K562 (cell line): ENCODE measurements around the gene AMELX. TPM values are rescaled to one million over a fixed set of nuclear protein-coding genes. Genes with fewer than 3 reads are reported as not detected.

Experiments
- ATAC-seq: fragments of 200-7000 bp; cut with Tn5 transposase; 3 replicates; pipeline ENCODE4 v1.9.1; 2020; ENCODE audit warnings: moderate library complexity
- BruUV-seq: library from RNA; stranded (reverse); fragments of 400-500 nt; replicated peaks from 2 replicates; lab custom pipeline; 2021; lab: Mats Ljungman, UMichigan
- CTCF ChIA-PET: fragments of 300-600 bp; formaldehyde crosslinking; extraction: SDS; loops from one replicate; lab custom pipeline; 2021; ENCODE audit warnings: low intra/inter-chr PET ratio; lab: Yijun Ruan, JAX
- POLR2A ChIA-PET: fragments of 300-600, 350-650 bp; sonication (Branson Sonifier 250); formaldehyde crosslinking; extraction: SDS; loops from one replicate; lab custom pipeline; 2021; ENCODE audit warnings: antibody characterized with exemption, inconsistent platforms; lab: Yijun Ruan, JAX
- DNase-seq, 4 experiments: peaks; one replicate each; pipeline versions ENCODE4 v3.0.0 to v3.0.0-alpha.2; 2011 to 2018; ENCODE audit warnings: low spot score in 3 of 4, mixed read lengths in 3 of 4; ENCODE audit errors: extremely low read depth in 1 of 4
- FAIRE-seq: peaks from 2 replicates; lab custom pipeline; 2011; peaks lifted over from hg19 to GRCh38; lab: Jason Lieb, UNC
- H2AFZ ChIP-seq: 2 replicates; pipeline ENCODE4 v1.6.0; 2011; ENCODE audit warnings: low read depth, low read length, control low read depth, inconsistent platforms
- H3K27ac ChIP-seq: fragments of 200-600 bp; 3 replicates; pipeline ENCODE4 v1.8.0; 2011; ENCODE audit warnings: low read depth, mild to moderate bottlenecking, control low read depth, inconsistent platforms, low read length, moderate library complexity, mixed read lengths; ENCODE audit errors: extremely low read depth
- H3K27me3 ChIP-seq, 2 experiments: fragments of 300-600 bp in 1 of 2; 2 replicates in 1 of 2; 3 replicates in 1 of 2; pipeline versions ENCODE4 v1.6.0 to v1.8.0; 2011; ENCODE audit warnings: inconsistent platforms in 2 of 2, low read length in 2 of 2, mild to moderate bottlenecking in 1 of 2, mixed read lengths in 1 of 2, moderate library complexity in 1 of 2; ENCODE audit not compliant: control insufficient read depth in 2 of 2, insufficient read depth in 2 of 2
- H3K36me3 ChIP-seq: fragments of 300-600 bp; 3 replicates; pipeline ENCODE4 v1.8.0; 2011; ENCODE audit warnings: mild to moderate bottlenecking, low read length, inconsistent platforms; ENCODE audit not compliant: control insufficient read depth, insufficient read depth
- H3K4me1 ChIP-seq, 2 experiments: fragments of 200-600 bp in 1 of 2; replicated peaks in 1 of 2; 2 replicates in 1 of 2; 3 replicates in 1 of 2; pipeline versions ENCODE4 v1.5.1 to v1.8.0; 2011; ENCODE audit warnings: inconsistent platforms in 2 of 2, low read length in 2 of 2, mild to moderate bottlenecking in 1 of 2, mixed read lengths in 1 of 2, moderate library complexity in 1 of 2; ENCODE audit not compliant: control insufficient read depth in 2 of 2, insufficient read depth in 2 of 2
- H3K4me2 ChIP-seq: 2 replicates; pipeline ENCODE4 v1.6.1; 2011; ENCODE audit warnings: low read length, control low read depth, inconsistent platforms, mixed read lengths; ENCODE audit not compliant: insufficient read depth
- H3K4me3 ChIP-seq: fragments of 200-600 bp; sonication (generic), shearing (Covaris generic); 2 replicates; pipeline ENCODE4 v1.5.1; 2016; ENCODE audit warnings: control low read depth, inconsistent platforms
- H3K79me2 ChIP-seq: fragments of 200-600 bp; 3 replicates; pipeline ENCODE4 v1.8.0; 2011; ENCODE audit warnings: low read length, inconsistent platforms; ENCODE audit not compliant: control insufficient read depth, insufficient read depth
- H3K9ac ChIP-seq, 2 experiments: 2 replicates each; pipeline versions ENCODE4 v1.6.0 to v1.6.1; 2011; ENCODE audit warnings: low read depth in 2 of 2, low read length in 2 of 2, control low read depth in 1 of 2, inconsistent platforms in 1 of 2, mild to moderate bottlenecking in 1 of 2, mixed read lengths in 1 of 2; ENCODE audit not compliant: insufficient read depth in 1 of 2
- H3K9me1 ChIP-seq: one replicate; pipeline ENCODE4 v1.6.0; 2011; ENCODE audit warnings: inconsistent platforms, mild to moderate bottlenecking, low read length, moderate library complexity; ENCODE audit not compliant: control insufficient read depth, insufficient read depth
- H3K9me3 ChIP-seq: replicated peaks from 2 replicates; pipeline ENCODE4 v1.5.1; 2011; ENCODE audit warnings: low read depth, low read length, inconsistent platforms; ENCODE audit not compliant: control insufficient read depth, insufficient read depth
- H4K20me1 ChIP-seq: replicated peaks from 2 replicates; pipeline ENCODE4 v1.6.1; 2011; ENCODE audit warnings: low read length, inconsistent platforms, mixed read lengths; ENCODE audit not compliant: control insufficient read depth, insufficient read depth
- CBFA2T3 ChIP-seq: fragments of 450-650 bp; IDR thresholded peaks from 2 replicates; pipeline ENCODE4 v1.6.1; 2017
- CEBPG ChIP-seq, 3 experiments: fragments of 200-800 bp in 1 of 3; sonication (Bioruptor generic) in 1 of 3; sonication (generic) in 1 of 3; formaldehyde crosslinking in 1 of 3; IDR thresholded peaks in 2 of 3; conservative IDR thresholded peaks in 1 of 3; 2 replicates each; pipeline versions ENCODE4 v1.6.1 to v1.8.0; 2016 to 2022; ENCODE audit warnings: missing compliant biosample characterization in 2 of 3, missing genetic modification characterization in 2 of 3, mild to moderate bottlenecking in 1 of 3, missing genetic modification reagents in 1 of 3
- COPS2 ChIP-seq: fragments of 450-650 bp; conservative IDR thresholded peaks from 2 replicates; pipeline ENCODE4 v1.6.1; 2016; ENCODE audit warnings: mild to moderate bottlenecking, moderate library complexity
- CREM ChIP-seq: IDR thresholded peaks from 2 replicates; pipeline ENCODE4 v1.6.1; 2014; ENCODE audit warnings: antibody characterized with exemption, low read depth
- MCM3 ChIP-seq: fragments of 450-650 bp; IDR thresholded peaks from 2 replicates; pipeline ENCODE4 v1.6.1; 2016
- MEIS2 ChIP-seq: fragments of 450-650 bp; IDR thresholded peaks from 2 replicates; pipeline ENCODE4 v1.6.1; 2014; ENCODE audit warnings: mild to moderate bottlenecking; ENCODE audit not compliant: partially characterized antibody
- NFE2 ChIP-seq: IDR thresholded peaks from 2 replicates; pipeline ENCODE4 v1.6.1; 2014; ENCODE audit warnings: antibody characterized with exemption, low read depth
- NR3C1 ChIP-seq: sonication (generic); formaldehyde crosslinking; IDR thresholded peaks from 2 replicates; pipeline ENCODE4 v1.8.1; 2022; ENCODE audit warnings: missing genetic modification reagents
- SMARCE1 ChIP-seq: fragments of 450-650 bp; IDR thresholded peaks from 2 replicates; pipeline ENCODE4 v1.7.1; 2016; ENCODE audit warnings: mild to moderate bottlenecking
- ZNF121 ChIP-seq: sonication (generic); formaldehyde crosslinking; conservative IDR thresholded peaks from 2 replicates; pipeline ENCODE4 v1.8.0; 2022; ENCODE audit warnings: missing genetic modification reagents
- ZNF707 ChIP-seq: fragments of 250-450 bp; sonication (Bioruptor Pico); conservative IDR thresholded peaks from 2 replicates; pipeline ENCODE4 v1.8.0; 2022; ENCODE audit warnings: inconsistent platforms, mild to moderate bottlenecking, moderate library complexity
- WGBS: fragments of 100-300 bp; shearing (Covaris generic); methylation state at CpG from one replicate; pipeline ENCODE4 v1.1.6; 2016; ENCODE audit warnings: low coverage, mixed read lengths; ENCODE audit not compliant: insufficient coverage; ENCODE audit errors: missing lambda C conversion rate; 5-methylcytosine and 5-hydroxymethylcytosine counted together
- in situ Hi-C: fragments of 300-500 bp; cut with MboI; formaldehyde crosslinking; loops from 4 replicates; pipeline ENCODE4 v1.15.0; 2018; ENCODE audit warnings: inconsistent platforms, mixed read lengths
- intact Hi-C: fragments of 100-400 bp; cut with micrococcal nuclease; formaldehyde crosslinking; loops from 2 replicates; pipeline ENCODE4 v1.14.2; 2022
- polyA plus RNA-seq, 8 experiments: library from polyadenylated mRNA; depleted of rRNA in 4 of 8; stranded (reverse) in 5 of 8; unstranded in 3 of 8; fragments of >200 nt; fragmentation: Nextera tagmentation in 2 of 8; fragmentation: Illumina TruSeq in 1 of 8; extraction: Ambion mirVana in 2 of 8; extraction: Trizol in 1 of 8; gene quantifications; 2 replicates each; pipeline versions ENCODE4 v1.2.1 to v1.2.3, GENCODE V29; 2011 to 2014; ENCODE audit warnings: inconsistent platforms in 1 of 8, missing spikeins in 1 of 8
- total RNA-seq, 7 experiments: library from RNA; depleted of rRNA in 6 of 7; stranded (reverse); fragments of >200 nt in 6 of 7; fragmentation: Illumina TruSeq in 2 of 7; extraction: Trizol in 2 of 7; gene quantifications; 2 replicates each; pipeline versions ENCODE4 v1.2.1 to v1.2.3, GENCODE V29; 2011 to 2021; ENCODE audit warnings: low replicate concordance in 1 of 7
- TF ChIP-seq, protein P1 (sequence below): fragments of 450-650 bp; IDR thresholded peaks from 2 replicates; pipeline ENCODE4 v1.6.1; 2016; ENCODE audit warnings: borderline replicate concordance
- TF ChIP-seq, protein P2 (sequence below): fragments of 250-450 bp; sonication (Bioruptor Pico); IDR thresholded peaks from 2 replicates; pipeline ENCODE4 v1.5.0; 2020; ENCODE audit warnings: mild to moderate bottlenecking
- TF ChIP-seq, protein P3 (sequence below): fragments of 250-450 bp; sonication (Bioruptor Pico); IDR thresholded peaks from 2 replicates; pipeline ENCODE4 v1.4.0; 2020
- TF ChIP-seq, protein P4 (sequence below): sonication (generic); formaldehyde crosslinking; IDR thresholded peaks from 2 replicates; pipeline ENCODE4 v1.8.1; 2023; ENCODE audit warnings: mild to moderate bottlenecking, missing genetic modification reagents

Gene AMELX
- total and polyA plus RNA-seq, 9 of the 15 experiments (the other 6 are each of a cell fraction or from before 2014, with no cell fraction given) = 0.22 TPM; not detected in 8

DNA sequence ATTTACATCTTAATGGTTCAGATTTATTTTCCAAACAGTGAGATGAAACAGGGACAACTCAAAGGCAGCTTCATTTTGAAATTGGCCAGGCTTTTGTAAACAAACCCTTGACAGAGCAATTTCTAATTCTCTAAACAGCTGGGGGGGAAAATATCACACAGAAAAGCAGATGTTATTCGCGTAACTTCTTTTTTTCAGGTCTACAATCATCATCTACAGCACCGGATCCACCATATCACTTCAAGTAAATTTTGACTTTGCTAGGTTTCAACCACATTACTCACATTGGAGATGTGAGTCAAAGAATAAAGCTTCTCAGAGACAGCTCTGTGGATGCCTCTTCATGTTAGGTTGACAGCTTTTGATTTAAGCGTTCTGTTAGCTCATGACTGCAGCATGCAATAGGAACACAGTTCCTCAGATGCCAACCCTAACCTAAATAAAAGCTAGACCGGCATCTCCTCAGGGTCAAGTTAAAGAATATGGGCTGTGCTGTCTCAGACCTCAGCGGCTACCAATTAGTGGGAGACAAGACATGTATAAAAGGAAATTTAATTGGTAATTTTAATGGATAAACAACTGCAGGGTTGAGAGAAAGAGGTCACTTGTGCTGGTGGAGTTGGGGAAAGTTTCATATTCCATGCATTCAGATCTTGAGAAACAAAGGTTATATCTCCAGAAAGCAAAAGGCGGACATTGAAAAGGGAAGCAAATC, 26.8 kb downstream of the AMELX start (continued):
- TF ChIP-seq, protein P1, sequence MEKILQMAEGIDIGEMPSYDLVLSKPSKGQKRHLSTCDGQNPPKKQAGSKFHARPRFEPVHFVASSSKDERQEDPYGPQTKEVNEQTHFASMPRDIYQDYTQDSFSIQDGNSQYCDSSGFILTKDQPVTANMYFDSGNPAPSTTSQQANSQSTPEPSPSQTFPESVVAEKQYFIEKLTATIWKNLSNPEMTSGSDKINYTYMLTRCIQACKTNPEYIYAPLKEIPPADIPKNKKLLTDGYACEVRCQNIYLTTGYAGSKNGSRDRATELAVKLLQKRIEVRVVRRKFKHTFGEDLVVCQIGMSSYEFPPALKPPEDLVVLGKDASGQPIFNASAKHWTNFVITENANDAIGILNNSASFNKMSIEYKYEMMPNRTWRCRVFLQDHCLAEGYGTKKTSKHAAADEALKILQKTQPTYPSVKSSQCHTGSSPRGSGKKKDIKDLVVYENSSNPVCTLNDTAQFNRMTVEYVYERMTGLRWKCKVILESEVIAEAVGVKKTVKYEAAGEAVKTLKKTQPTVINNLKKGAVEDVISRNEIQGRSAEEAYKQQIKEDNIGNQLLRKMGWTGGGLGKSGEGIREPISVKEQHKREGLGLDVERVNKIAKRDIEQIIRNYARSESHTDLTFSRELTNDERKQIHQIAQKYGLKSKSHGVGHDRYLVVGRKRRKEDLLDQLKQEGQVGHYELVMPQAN = no peak

DNA sequence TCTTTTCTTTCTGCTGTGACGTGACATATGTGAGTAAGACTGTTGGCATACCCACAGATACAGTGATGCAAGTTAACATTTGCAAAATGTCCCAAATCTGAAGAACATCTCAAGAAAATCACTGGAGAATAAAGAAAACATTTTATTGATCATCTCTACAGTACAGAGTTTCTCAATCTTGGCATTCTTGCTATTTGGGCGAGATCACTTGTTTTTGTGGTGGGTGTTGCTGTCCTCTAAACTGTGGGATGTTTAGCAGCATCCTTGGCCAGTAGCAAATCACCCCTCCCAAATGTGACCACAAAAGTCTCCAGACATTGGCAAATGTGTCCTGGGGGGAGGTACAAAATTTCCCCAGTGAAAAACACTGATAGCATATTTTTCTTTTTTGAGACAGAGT, 28.8 kb downstream of the AMELX start:
- in situ Hi-C loops (no loop called here), intact Hi-C loops (no loop called here)
- BruUV-seq = no TSS peak
- no peaks in the 10 kb centered on the region for H3K27me3 ChIP-seq
- POLR2A ChIA-PET = no interaction called here
- H3K9me1 ChIP-seq = no peaks in the 10 kb centered on the region
- peaks cover 5% of the 10 kb centered on the region; the same call in 1 of the 3 replicates for H3K36me3 ChIP-seq
- H3K4me1 ChIP-seq = peaks cover 0 to 9% of the 10 kb centered on the region in 2 experiments; a peak in 3 of 5 replicates
- DNase-seq (no peak), ATAC-seq (no peak), FAIRE-seq (peak; percentile 68)
- 3% methylated on average over 2 of the region's 2 CpGs for WGBS
- peaks cover 60% of the 10 kb centered on the region for H3K79me2 ChIP-seq
- H3K4me3 ChIP-seq = no peak overlapping the region
- CTCF ChIA-PET = no interaction called here
- H3K9me3 ChIP-seq = no peaks in the 10 kb centered on the region; the same call in 1 of the 2 replicates
- H3K9ac ChIP-seq = no peak overlapping the region
- no peaks in the 10 kb centered on the region for H4K20me1 ChIP-seq
- H3K4me2 ChIP-seq = no peak overlapping the region
- no peak overlapping the region for H2AFZ ChIP-seq
- no peak overlapping the region for H3K27ac ChIP-seq
- TF ChIP-seq, protein P2, sequence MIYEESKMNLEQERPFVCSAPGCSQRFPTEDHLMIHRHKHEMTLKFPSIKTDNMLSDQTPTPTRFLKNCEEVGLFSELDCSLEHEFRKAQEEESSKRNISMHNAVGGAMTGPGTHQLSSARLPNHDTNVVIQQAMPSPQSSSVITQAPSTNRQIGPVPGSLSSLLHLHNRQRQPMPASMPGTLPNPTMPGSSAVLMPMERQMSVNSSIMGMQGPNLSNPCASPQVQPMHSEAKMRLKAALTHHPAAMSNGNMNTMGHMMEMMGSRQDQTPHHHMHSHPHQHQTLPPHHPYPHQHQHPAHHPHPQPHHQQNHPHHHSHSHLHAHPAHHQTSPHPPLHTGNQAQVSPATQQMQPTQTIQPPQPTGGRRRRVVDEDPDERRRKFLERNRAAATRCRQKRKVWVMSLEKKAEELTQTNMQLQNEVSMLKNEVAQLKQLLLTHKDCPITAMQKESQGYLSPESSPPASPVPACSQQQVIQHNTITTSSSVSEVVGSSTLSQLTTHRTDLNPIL (CRISPR knock-in tag) = no peak
- no peak for TF ChIP-seq CEBPG (CRISPR knock-in tag; IDR thresholded peaks at IDR 0.05)
- 0 out of 4 replicates have a peak, but pooled peaks of 1 of the 2 experiments have one; percentile 25 for TF ChIP-seq CEBPG (tag; conservative IDR thresholded peaks at IDR 0.05 in 1 of 2, IDR thresholded peaks at IDR 0.05 in 1 of 2)
- no peak for TF ChIP-seq SMARCE1
- TF ChIP-seq, protein P3, sequence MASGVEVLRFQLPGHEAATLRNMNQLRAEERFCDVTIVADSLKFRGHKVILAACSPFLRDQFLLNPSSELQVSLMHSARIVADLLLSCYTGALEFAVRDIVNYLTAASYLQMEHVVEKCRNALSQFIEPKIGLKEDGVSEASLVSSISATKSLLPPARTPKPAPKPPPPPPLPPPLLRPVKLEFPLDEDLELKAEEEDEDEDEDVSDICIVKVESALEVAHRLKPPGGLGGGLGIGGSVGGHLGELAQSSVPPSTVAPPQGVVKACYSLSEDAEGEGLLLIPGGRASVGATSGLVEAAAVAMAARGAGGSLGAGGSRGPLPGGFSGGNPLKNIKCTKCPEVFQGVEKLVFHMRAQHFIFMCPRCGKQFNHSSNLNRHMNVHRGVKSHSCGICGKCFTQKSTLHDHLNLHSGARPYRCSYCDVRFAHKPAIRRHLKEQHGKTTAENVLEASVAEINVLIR = no peak
- TF ChIP-seq NR3C1 (CRISPR knock-in tag) = no peak
- peak; percentile 12 for TF ChIP-seq MEIS2
- TF ChIP-seq MCM3 = no peak
- TF ChIP-seq, protein P4, sequence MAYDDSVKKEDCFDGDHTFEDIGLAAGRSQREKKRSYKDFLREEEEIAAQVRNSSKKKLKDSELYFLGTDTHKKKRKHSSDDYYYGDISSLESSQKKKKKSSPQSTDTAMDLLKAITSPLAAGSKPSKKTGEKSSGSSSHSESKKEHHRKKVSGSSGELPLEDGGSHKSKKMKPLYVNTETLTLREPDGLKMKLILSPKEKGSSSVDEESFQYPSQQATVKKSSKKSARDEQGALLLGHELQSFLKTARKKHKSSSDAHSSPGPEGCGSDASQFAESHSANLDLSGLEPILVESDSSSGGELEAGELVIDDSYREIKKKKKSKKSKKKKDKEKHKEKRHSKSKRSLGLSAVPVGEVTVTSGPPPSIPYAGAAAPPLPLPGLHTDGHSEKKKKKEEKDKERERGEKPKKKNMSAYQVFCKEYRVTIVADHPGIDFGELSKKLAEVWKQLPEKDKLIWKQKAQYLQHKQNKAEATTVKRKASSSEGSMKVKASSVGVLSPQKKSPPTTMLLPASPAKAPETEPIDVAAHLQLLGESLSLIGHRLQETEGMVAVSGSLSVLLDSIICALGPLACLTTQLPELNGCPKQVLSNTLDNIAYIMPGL = no peak
- no peak for TF ChIP-seq ZNF707 (CRISPR knock-in tag)
- TF ChIP-seq CBFA2T3 = 0 out of 2 replicates have a peak, but pooled peaks have one; percentile 3
- TF ChIP-seq ZNF121 = no peak
- no peak for TF ChIP-seq COPS2
- TF ChIP-seq CREM = peak; percentile 31; the same call in 1 of the 2 replicates
- TF ChIP-seq NFE2 = no peak
